Right lobe of liver (tissue), 4 donors: ENCODE measurements around the gene UNKL.

Source experiments
- CTCF ChIP-seq, 4 donors: fragments of 200-600 bp in 3 of 4; fragments of 450-650 bp in 1 of 4; IDR thresholded peaks; one replicate each; pipeline versions ENCODE4 v1.5.1 to v1.8.0; 2016 to 2022; ENCODE audit warnings: antibody characterized with exemption in 4 of 4, mild to moderate bottlenecking in 2 of 4
- POLR2A ChIP-seq: fragments of 450-650 bp; IDR thresholded peaks from one replicate; pipeline ENCODE4 v1.6.1; 2017; ENCODE audit warnings: antibody characterized with exemption, mild to moderate bottlenecking
- donor health status: DM: no; HTN: no; CAD: no.
- donor health status: DM: no; HTN: no; CAD: no.
- donor health status: DM: no; HTN: yes; CAD: no.

- TF ChIP-seq CTCF (IDR thresholded peaks at IDR 0.05) (no peak), POLR2A (peak; percentile 37)
Observed at GRCh38 chr16:1333149-1333812, 81.2 kb downstream of the UNKL start, which contains the start of gene BAIAP3.
